HG03159 (cell line): ENCODE data around the gene EPHX1.
"Not testable (repeated sequence)": the region's sequence is repeated elsewhere in the genome, so short reads cannot be mapped to it uniquely, and the experiment has no call there.

Experiments used
- ATAC-seq: cut with Tn5 transposase; IDR thresholded peaks from one replicate; pipeline ENCODE4 v1.9.1; 2021; ENCODE audit warnings: mild to moderate bottlenecking, moderate library complexity; ENCODE audit not compliant: unreplicated experiment

EPHX1 gene

GRCh38 chr1:225777058-225777582 lies 32.8 kb upstream of the EPHX1 start:
- peak; percentile 16 for ATAC-seq

DNA sequence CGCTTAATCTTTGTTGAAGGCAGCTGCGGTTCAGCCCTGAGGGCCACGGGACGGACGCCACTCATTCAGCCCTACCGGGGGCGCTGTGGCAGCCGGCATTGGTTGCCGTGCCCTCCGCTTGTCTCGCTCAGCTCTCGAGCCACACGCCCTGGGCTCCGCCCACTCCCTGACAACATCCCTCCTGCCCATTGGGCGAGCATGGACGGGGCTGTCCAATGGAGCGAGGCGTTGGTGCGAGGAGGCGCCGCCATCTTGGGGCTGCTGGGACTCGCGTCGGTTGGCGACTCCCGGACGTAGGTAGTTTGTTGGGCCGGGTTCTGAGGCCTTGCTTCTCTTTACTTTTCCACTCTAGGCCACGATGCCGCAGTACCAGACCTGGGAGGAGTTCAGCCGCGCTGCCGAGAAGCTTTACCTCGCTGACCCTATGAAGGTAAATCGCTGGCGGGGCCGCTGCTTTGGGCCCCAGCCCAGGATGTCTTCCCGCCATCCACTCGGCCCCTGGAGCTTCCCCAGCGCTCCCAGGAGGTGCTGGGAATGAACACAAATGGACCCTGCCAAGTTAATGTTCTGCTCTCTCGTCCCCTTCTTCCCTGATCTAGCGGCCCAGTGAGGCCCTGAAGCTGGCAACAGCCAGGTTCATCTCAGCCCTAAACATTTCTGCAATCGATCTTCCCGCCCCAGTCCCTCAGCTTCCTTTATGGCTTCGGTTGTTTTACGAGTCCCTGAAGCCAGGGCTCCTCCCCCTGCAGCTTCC lies 32.2 kb upstream of the EPHX1 start, which contains the start of gene SRP9:
TSS of gene SRP9 (plus strand) at position 244 of the 754 bp plus-strand sequence. CDS start at position 359, 115 bp downstream.
- ATAC-seq: peak; percentile 98

DNA sequence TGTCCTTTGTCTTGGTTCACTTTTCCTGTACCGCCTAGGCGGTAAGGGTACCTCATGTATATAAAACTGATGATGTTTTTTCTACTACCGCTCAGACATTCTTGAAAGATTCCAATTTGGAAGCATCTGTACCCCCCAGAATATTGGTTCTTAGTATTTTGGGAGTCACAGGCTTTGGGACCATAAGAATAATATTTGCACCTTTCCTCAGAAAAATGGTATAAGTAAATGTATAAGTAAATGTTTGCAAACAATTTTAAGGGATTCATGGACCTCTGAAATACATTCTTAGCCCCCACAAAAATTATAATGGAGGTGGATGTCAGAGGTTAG lies 31.6 kb upstream of the EPHX1 start:
- ATAC-seq: no peak

GRCh38 chr1:225779165-225779564 lies 30.8 kb upstream of the EPHX1 start:
- ATAC-seq: not testable (repeated sequence)

- no peak for ATAC-seq
Measured at GRCh38 chr1:225780134-225780533, 29.8 kb upstream of the EPHX1 start.

DNA sequence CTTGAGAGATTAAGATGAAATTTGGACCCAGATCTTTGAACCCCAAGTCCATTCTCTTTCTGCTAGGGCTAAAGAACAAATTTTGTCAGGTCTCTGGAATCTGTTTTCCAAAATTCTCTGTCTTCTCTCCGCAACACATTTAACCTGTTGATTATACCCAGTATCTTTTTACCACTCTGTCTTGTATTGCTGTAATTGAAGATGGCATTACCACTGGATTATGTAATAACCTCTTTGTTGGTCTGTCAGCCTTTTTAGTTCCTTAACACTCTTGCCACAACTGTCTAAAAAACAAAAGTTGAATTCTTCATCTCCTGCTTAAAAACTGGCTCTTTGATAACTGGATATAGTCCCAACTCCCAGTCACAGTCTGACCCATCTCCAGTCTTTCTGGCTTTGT lies 29.3 kb upstream of the EPHX1 start:
- ATAC-seq: no peak

DNA sequence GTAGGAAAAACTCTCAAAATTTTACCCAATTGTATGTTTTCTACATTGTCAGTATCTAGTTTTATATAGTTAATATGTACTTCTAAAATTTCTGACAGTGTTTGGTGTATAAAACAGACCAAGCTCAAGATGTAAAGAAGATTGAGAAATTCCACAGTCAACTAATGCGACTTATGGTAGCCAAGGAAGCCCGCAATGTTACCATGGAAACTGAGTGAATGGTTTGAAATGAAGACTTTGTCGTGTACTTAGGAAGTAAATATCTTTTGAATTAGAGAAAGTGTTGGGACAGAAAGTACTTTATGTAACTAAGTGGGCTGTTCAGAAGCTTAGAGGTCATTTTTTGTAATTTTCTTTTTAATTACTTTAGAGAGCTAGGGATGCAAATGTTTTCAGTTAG lies 20.8 kb upstream of the EPHX1 start:
- ATAC-seq: not testable (repeated sequence)

DNA sequence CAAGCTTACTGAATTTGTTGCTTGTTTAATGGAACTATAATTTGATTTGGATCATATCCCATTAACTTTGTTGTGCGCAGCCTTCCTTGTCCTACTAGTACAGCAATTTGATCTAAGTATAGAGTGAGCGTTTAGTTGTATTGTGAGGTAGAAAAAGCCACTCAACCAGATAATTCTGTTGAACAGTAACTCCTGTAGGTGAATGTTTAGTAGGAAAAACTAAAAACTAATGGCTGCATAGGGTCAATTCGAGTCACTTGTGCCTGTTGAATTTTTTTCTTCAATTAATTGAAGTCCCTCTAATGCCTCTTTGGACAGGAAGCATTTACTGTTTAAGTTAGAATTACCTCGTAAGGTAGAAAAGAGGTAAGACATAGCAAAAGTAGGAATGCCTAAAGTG lies 15.0 kb upstream of the EPHX1 start:
- no peak for ATAC-seq

- not testable (repeated sequence) for ATAC-seq
Measured at GRCh38 chr1:225796097-225796496, 13.8 kb upstream of the EPHX1 start.

GRCh38 chr1:225801146-225801545 lies 8.8 kb upstream of the EPHX1 start:
- not testable (repeated sequence) for ATAC-seq

DNA sequence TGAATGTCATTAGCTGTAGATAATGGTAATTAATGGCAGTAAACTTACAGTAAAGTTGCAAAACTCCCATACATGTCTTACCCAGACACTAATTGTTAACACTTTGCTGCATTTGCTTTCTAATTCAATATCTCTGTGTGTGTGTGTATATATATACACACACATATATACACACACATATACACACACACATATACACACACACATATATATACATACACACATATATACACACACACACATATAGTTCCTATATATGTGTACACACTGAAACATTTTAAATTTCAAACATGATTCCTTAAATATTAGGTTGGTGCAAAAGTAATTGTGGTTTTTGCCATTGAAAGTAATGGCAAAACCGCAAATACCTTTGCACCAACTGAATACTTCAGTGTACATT lies 3.7 kb upstream of the EPHX1 start:
- no peak for ATAC-seq

DNA sequence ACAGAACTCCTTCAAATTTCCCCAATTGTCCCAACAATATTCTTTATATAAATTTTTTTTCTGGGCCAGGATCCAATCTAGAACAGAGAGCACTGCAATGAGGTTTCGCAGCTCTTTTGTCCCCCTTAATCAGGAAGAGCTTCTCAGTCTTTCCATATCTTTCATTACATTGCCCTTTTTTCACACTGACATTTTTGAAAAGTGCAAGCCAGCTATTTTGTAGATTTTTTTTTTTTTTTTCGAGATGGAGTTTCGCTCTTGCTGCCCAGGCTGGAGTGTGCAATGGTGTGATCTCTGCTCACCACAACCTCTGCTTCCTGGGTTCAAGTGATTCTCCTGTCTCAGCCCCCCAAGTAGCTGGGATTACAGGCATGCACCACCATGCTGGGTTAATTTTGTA lies 3.2 kb upstream of the EPHX1 start:
- not testable (repeated sequence) for ATAC-seq

DNA sequence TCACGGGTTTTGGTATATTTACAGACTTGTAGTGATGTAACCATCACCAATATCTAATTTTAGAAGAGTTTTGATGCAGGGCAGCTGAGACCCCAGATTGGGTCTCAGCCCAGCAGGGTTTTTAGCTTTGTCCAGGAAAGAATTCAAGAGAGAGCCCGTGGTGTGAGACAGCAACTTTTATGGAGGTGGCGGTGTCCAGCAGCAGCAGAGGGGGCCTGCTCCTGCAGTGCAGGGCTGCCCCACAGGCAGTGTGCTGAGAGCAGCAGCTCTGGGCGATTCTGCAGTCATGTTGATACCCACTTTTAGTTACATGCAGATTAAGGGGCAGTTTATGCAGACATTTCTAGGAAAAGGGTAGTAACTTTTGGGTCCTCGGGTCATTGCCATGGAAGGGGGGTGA lies 1.8 kb upstream of the EPHX1 start:
- ATAC-seq: no peak

DNA sequence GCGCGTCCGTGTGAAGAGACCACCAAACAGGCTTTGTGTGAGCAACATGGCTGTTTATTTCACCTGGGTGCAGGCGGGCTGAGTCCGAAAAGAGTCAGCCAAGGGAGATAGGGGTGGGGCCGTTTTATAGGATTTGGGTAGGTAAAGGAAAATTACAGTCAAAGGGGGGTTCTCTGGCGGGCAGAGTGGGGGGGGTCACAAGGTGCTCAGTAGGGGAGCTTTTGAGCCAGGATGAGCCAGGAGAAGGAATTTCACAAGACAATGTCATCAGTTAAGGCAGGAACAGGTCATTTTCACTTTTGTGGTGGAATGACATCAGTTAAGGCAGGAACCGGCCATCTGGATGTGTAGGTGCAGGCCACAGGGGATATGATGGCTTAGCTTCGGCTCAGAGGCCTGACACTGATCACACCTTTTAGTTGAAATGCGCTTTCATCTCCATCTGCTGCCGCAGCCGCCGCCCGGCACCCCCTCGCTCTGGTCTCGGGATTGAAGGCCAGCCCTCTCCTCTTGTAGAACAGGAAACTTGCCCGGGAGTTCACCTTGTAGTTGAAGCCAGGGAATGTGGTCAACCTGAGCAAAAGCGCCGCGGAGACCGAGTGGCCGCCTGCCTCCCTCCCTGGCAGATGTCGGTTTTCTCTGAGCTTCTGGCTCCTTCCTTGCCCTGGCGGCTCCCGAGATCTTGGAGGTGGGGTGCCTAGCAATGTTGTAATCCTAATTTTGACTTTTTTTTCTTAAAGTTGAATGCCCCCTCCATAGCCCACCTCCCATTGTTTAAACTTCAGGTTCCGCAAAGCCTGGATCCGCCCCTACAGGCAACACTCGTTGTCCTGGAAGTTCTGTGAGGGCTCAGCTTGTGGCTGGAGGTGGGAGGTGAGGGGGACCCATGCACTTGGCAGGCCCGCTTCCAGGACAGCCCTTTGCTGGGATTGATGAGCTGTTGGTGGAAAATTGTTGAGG lies 935 bp downstream of the EPHX1 start:
- not testable (repeated sequence) for ATAC-seq

DNA sequence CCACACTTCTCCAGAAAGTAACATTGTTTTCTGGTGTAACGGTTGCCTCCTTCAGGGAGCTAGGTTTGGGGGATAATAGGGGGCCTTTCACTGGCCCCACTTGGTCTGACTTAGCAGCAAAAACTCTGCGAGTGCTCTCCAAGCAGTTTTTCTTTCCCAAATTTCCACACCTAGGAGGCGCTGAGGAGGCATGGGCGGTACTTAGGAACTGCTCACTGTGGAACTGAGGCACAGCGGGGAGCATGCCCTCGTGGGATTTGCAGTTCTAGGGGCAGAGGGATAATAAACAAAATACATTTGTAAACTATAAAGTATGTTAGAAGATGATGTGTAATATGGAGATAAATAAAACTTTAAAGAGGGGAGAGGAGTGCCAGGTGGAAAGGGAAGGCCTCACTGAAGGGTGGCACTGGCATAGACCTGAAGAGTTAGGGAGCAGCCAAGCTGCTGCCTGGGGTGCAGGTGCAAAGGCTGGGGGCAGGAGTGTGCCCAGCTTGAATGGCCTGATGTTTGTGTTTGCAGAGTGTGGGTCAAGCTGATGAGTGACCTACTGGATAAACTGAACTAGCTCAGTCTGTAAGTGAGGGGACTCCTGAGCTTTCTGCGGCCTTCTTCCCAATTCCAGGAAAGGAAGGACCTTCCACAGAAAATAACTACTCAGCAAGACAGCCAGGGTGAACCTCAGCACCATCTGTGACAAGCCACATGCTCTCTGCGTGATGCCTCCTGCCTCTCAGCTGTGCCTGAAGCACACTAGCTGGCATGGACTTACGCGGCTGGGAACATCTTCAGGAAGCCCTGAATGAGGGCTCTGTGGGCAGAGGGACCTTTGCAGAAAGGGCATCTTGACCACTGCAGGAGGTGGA lies 1.9 kb downstream of the EPHX1 start:
- ATAC-seq: no peak

DNA sequence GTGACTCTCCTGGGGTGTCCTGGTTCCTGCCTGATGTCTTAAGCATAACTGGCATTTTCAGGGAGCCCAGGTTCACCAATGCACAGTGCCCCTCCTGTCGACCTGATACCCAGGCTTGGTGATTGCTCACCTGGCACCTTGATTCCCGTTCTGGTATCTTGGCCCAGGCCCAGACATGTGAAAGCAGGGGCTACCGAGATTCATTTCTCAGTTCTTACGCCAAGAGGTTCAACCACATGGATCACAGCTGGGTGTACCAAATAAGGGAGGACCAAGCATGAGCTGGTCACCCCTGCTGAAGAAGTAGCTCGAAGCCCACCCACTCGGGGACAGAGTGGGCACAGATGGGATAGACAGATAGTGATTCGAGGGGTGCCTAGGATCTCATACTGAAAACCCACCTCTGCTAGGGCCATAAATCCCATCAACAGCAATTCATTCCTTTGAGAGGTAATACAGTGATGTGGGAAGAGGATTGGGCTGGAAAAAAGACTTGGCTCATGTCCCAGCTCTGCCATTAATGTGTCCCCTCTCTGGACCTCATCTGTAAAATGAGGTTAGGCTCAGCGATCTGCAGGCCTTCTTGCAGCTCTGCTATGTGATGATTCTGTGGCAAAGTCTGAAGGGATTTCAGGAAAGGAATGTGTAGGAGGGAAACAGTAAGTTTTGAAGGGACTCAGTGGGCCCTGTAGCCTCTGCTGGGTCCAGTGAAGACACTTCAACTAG lies 2.7 kb downstream of the EPHX1 start:
- no peak for ATAC-seq

GRCh38 chr1:225813214-225813964 lies 3.5 kb downstream of the EPHX1 start:
- ATAC-seq: no peak

- ATAC-seq: no peak
Measured at GRCh38 chr1:225814381-225814780, 4.5 kb downstream of the EPHX1 start.

DNA sequence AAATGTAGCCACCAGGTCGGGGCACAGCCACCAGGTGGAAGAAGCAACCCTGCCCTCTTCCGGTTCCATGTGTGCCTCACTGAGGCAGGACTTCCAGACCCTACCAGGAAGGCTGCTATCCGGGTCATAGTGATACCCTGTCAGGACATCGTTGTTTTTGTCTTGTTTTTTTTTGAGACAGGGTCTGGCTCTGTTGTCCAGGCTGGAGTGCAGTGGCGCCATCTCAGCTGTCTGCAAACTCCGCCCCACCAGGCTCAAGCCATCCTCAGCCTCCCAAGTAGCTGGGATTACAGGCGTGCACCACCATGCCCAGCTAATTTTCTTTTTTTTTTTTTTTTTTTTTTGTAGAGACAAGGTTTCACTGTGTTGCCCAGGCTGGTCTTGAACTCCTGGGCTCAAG lies 5.2 kb downstream of the EPHX1 start:
- not testable (repeated sequence) for ATAC-seq
